G401.6 (cell line): ENCODE data around the gene PHC2.

ENCODE experiments used
- FAIRE-seq: peaks from 2 replicates; lab custom pipeline; 2012; peaks lifted over from hg19 to GRCh38; lab: Jason Lieb, UNC

Gene PHC2

DNA sequence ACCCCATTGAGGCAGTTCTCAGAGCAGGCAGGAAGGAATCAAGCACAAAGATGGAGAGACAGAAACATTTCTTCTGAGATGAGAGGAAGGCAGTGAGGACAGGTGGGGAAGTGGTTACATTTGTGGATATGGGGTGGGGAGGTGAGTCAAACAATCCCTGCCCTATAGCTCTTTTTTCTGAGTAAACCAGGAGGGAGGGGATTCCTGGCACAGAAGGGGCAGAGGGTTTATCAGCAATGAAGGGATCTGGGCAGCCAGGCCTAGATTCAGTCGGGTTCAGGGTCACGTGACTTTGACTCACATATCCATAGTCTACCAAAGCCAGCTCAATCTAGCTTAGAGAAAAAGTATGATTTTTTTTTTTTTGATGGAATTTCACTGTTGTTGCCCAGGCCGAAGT is 15.7 kb upstream of the PHC2 start:
- no peak for FAIRE-seq

DNA sequence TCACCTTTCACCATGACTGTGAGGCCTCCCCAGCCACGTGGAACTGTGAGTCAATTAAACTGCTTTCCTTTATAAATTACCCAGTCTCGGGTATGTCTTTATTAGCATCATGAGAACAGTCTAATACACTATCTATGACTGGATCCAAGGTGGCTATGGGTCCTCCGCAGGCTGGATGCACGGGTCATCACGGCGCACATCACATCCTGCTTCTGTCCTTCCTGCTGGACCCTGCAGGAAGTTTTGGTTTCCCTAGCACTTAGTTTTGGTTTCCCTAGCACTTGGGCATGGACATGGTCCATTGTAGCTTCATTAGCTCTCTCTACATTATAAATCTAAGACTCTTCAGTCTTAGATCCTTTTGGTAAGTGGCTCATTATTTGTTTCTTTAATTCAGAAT is 14.2 kb upstream of the PHC2 start:
- no peak for FAIRE-seq

DNA sequence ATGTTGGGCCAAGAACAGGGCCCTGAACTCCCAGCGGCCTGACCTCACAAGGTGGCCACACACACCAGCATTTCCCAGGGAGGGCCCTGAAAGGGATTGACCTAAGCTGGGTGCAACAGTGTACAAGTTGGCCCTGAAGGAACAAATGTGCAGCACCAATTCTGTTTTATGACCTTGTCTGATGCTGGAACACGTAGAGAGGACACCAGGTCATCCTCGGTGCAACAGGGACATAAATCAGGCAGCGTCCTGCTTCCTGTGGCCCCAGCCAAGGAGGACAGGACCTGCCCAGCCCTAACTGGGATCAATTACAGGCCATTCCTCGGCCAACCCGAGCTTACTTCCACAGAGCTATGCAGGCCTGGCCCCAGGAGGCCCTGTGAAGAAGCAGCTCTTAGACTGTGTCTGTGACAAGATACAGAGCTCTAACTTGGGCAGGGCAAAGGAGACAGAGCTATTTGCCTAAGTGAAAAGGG is 12.8 kb upstream of the PHC2 start:
- no peak for FAIRE-seq

DNA sequence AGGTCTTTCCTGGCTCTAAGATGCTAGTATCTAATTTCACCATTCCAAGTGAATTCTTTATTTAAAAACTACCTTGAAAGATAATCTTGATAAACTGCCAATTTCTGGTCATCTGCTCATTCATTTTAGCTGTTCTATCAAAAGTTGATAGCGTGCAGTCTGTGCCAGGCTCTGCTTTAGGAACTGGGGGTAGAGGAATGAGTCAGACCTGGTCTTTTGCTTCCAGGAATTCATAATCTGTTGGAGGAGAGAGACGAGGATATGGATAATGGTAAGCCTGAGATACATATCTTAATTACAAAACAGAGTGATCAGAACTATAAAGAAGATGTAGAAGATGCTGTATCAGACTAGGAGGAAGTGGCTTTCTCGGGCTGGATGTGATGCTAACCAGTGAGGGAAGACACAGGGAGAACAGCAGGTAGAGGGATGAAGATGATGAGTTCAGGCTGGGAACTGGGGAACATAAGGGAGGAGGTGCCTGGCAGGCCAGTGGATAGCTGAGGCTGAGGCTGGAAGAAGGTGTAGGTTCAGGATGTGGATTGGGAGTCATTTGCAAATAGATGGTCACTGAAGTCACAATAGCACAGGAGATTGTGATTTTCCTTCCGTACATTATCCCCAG is 12.3 kb upstream of the PHC2 start:
- FAIRE-seq, result no peak

DNA sequence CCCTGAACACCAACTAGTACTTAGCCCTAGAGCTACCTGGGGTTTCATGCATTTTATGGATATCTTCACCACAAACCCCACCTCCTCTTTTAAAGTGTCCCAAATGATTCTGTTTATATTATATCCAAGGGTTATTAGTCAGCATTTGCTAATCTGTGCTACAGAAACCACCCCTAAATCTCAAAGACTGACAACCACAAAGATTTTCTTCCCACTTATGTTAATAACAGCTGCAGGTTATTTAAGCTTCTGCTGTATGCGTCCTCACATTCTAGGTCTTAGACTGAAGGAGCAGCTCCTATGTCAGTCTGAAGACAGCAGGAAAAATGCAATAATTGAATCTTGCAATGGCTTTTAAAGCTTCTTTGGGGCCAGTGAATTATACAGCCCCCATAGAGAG is 11.2 kb upstream of the PHC2 start:
- FAIRE-seq, result no peak

DNA sequence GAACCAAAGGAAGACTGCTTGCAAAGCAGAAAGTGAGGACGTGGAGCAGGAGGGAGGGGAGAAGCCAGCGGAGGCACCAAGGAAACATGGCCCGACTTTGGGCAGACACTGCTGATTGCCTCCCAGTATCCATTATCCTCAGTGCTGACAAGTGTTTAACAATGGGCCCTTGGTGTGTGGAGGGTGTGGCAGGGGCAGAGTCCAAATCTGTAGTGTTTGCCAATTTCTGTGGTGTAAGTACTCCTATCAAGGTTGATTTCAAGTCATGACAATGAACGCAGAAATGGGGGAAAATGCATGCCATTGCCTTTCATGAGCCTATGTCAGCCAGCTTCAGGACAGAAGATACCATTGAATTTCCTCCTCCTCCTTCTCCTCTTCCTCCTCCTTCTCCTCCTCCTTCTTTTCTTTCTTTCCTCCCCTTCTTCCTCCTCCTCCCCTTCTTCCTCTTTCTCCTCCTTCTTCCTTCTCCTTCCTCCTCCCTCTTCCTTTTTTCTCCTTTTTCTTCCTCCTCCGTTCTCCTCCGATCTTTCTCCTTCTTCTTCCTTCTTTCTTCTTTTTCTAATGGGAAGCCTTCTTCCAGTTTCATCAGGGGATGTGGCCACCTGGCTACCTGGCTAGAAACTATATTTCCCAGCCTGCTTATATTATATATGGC is 10.3 kb upstream of the PHC2 start:
- no peak for FAIRE-seq

DNA sequence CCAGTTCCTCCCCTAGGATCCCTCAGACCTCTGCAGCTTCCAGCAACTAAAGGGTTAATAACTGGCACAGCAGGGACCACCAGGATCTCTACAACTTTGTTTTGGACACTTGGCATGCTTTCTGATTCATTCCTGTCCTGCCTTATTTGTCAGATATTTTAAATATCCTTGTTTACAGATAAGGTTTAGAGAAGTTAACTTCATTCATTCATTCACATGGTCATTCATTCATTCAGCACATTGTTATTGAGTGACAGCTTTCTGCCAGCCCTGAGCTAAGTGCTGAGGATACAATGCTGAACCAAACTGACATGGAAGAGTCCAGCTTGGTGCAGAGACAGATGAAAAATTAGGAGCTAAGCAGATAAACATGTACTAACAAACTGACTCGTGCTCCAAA is 8.8 kb upstream of the PHC2 start:
- no peak for FAIRE-seq

- no peak for FAIRE-seq
Observed at GRCh38 chr1:33438364-33439160, 7.7 kb upstream of the PHC2 start.

GRCh38 chr1:33436557-33437285 is 5.8 kb upstream of the PHC2 start:
- FAIRE-seq, result no peak

- FAIRE-seq, result no peak
Observed at GRCh38 chr1:33435096-33435820, 4.4 kb upstream of the PHC2 start.

GRCh38 chr1:33434363-33434750 is 3.5 kb upstream of the PHC2 start:
- FAIRE-seq, result no peak

GRCh38 chr1:33433509-33434362 is 2.8 kb upstream of the PHC2 start:
- FAIRE-seq, result no peak

DNA sequence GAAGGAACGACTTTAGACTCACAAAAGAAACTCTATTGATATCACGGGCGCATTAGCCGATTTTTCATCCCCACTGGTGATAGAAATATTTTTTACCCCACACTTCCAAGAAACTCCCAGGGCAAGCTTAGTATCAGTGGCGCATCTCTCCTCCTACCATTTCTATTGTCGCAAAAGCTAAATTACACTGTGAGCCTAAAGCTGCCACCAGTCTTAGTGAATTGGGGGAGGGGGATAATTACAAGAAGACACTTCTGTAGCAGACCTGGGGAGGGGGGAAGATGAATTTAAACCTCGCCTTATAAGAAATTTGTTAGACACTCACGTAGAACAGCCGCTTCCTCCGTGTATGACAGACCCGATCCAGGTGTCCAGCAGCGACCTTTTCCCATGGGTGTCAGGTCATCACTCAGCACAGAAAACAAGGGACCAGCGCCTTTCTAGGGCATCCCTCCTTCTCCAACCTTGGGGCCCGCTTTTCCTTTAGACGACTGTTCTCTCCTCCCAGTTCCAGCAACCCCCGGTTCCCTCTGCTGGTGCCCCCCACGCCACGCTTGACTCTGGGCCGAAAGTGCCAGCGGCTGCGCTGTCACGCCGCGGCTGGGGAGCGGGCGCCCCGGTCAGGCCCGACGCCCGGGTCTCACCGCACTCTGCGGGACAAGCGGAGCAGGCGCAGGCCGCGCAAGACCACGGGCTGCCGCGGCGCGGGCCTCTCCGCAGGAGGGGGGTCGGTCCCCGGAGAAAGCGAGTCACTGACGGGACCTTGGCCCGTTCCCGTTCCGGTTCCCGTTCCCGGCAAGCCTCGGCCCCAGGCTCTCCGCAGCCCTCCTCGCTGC is 821 bp downstream of the PHC2 start:
- FAIRE-seq, result no peak

DNA sequence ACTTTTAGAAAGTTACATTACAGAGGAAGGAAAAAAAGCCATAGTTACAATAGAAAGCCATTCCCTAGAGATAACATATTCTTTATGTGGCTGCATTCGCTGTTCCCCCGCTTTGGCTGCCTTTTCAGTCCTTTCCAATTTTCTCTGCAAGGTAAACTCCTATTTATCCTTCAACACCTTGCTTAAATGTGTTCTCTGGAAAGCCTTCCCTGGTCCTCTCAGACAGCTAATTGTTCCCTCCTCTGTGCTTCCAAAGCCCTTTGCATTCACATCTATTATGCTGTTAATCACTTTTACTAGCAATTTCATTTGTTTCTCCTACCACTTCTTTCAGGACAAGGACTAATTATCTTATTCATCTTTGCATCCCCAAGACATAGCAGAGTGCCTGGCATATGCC is 1.6 kb downstream of the PHC2 start:
- no peak for FAIRE-seq

DNA sequence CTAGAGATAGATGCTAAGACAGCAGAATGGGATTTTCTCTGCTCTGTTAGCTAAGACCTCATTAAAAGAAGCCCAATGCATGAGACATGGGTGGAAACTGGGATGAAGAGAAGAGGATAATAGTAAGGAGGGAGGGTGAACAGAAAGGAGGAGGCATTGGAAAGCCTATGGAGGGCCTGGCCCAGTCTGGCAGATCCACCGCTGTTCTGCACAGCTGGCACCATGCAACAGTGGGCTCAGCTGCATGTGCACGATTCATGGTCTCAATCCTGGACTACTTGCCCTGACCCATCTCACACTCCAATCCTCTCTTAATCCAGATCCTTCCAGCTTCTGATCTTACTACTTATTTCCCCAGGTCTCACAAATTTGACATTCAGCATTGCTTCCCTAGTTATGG is 2.2 kb downstream of the PHC2 start:
- FAIRE-seq, result no peak

DNA sequence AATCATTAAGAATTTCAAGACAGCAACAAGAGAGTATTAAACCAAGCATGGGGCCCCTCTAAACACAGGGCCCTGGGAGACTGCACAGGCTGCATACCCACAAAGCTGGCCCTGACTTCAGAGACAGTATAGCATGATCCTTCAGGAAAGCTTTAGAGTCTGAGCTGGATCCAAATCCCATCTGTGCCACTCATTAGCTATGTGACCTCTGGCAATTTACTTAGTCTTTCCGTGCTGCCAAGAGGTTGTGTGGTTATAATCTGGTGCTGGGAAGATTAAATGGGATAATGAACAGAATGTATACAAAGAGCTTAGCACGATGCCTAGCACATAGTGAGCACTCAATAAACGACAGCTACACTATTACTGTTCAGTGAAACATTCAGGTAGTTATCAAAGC is 4.0 kb downstream of the PHC2 start:
- no peak for FAIRE-seq

DNA sequence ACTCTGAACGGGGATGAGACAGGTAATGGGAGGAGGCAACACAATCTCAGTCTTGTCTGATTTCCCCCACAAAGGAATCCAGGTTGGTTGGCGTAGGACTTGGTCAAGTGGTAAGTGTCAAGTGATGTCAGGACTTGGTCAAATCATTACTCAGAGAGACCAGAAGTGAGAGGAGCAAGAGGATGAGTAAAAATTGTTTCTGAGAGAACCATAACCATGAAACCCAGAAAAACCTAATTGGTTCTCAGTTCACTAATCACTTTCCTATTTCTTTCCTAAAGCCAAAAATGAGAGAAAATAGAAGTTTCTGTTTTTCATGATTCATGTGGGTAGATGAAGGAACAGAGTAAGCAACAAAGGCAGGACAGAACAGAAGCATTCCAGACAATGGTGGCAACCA is 5.0 kb downstream of the PHC2 start:
- no peak for FAIRE-seq

DNA sequence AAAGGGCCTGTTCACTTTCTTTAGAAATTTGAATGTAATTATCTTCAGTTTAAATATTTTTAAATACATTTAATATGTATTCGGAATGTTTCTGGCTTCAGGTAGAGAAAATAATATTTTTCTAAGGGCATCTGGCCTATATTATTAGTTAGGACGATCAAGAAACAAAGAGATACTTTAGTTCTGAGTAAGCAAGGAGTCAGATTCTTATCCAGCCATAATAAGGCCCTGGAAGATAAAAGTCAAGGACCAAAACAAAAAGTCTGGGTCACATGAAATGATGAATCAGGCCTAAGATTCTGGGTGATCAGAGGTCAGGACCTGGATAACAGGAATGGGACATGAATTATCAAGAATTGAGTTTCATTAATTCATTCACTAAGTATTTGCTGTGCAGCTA is 6.3 kb downstream of the PHC2 start:
- no peak for FAIRE-seq

- FAIRE-seq, result no peak
Observed at GRCh38 chr1:33424205-33424604, 6.7 kb downstream of the PHC2 start.
